Stimulated activated naive CD8-positive, alpha-beta T cell treated with anti-CD3 and anti-CD28 coated beads, Interleukin-15, amount 100 ng/mL, for 72 hours (primary cell): ENCODE results near the gene ZNF467.

Experiments
- ATAC-seq: fragments of 150-1000 bp; cut with Tn5 transposase; 2 replicates; pipeline ENCODE4 v1.10.0; 2021; ENCODE audit warnings: mild to moderate bottlenecking, moderate library complexity
- DNase-seq, 2 donors: peaks; one replicate each; pipeline ENCODE4 v3.0.0; 2021 to 2022
- H3K27ac Mint-ChIP-seq, 2 donors: one replicate each; pipeline ENCODE4 v1.8.0; 2022; ENCODE audit warnings: mild to moderate bottlenecking in 2 of 2, mixed read lengths in 2 of 2, moderate library complexity in 2 of 2
- H3K27me3 Mint-ChIP-seq: one replicate; pipeline ENCODE4 v1.8.0; 2022; ENCODE audit warnings: mixed read lengths
- H3K4me1 Mint-ChIP-seq: one replicate; pipeline ENCODE4 v1.8.0; 2022; ENCODE audit warnings: mild to moderate bottlenecking, mixed read lengths
- H3K4me3 Mint-ChIP-seq, 2 donors: one replicate each; pipeline ENCODE4 v1.8.0; 2022; ENCODE audit warnings: mild to moderate bottlenecking in 2 of 2, mixed read lengths in 2 of 2, moderate library complexity in 1 of 2
- H3K9me3 Mint-ChIP-seq, 2 donors: one replicate each; pipeline ENCODE4 v1.8.0; 2022; ENCODE audit warnings: mixed read lengths in 2 of 2

Gene ZNF467

DNA sequence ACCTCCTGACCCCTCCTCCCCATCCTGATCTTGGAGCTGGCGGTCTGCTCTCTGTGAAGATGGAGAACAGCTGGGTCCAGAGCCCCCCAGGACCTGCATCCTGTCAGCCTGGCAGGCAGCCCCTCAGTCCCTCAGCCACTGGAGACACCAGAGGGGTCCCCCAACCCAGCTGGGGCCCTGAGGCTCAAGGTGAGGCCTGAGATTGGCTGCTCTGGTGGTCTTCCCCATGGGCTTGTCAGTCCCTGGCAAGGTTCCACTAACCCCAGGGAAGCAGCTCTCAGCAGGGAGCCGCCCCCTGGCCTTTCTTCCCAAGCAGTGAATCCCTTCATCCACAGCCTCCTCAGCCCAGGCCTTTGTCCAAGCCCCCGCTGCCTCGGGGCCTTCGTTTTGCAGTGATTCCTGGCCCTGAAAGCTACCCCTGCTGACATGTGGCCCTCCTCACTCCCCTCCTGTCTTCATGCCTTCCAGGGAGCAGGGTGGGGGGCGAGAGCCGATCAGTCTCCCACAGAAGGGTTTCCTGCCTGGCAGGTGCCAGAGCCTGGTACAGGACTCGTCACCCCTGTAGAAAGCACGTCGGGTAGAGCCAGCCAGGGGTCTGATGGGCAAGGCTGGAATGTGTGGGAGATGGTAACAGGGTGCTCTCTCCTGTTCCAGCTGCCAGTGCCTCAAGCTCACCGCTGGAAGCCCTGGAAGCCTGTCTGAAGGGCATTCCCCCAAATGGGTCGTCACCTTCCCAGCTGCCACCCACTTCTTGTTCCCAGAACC, 48.5 kb downstream of the ZNF467 start:
- Mint-ChIP-seq H3K4me3 (no peak overlapping the region), H3K27ac (no peak overlapping the region), H3K27me3 (no peaks in the 10 kb centered on the region), H3K9me3 (no peaks in the 10 kb centered on the region), H3K4me1 (peaks cover 10% of the 10 kb centered on the region)
- no peak for DNase-seq
- no peak for ATAC-seq

DNA sequence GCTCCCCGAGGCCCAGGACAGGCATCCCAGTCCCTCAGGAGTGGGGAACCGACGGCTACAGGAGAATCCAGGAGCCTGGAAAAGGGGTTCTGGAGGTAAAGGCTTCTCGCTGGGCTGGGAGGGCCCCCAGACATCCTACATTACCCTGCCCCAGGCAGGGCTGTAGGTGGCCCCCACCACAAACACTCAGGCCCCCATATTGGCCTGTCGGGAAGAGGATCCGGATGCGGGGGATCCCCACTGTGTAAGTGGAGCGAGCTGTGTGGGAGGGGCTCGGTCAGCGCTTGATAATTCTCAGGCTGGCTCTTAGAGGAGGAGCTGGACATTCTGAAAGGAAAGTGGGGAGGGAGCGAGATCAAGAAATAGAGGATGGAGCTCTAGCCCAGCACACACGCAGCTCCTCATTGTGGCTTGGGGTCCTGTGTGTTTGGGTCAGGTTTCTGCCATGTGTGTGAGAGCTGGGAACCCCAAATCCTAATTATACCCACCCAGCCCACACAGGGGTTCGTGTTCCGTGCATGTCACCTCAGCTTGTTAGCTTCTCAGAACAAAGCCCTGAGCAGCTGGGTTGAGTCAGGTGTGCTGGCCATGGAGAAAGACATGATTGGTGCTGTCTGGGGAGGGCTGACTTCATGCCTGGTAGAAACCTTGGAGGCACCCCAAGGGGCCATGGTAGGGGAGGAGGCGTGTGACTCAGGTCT, 49.4 kb downstream of the ZNF467 start:
- H3K9me3 Mint-ChIP-seq = no peaks in the 10 kb centered on the region
- no peak for DNase-seq
- peaks cover 19% of the 10 kb centered on the region for H3K4me1 Mint-ChIP-seq
- H3K27me3 Mint-ChIP-seq = no peaks in the 10 kb centered on the region
- no peak overlapping the region for H3K4me3 Mint-ChIP-seq
- peak overlapping the region in 1 of 2 donors; percentile 90 for H3K27ac Mint-ChIP-seq
- no peak for ATAC-seq

DNA sequence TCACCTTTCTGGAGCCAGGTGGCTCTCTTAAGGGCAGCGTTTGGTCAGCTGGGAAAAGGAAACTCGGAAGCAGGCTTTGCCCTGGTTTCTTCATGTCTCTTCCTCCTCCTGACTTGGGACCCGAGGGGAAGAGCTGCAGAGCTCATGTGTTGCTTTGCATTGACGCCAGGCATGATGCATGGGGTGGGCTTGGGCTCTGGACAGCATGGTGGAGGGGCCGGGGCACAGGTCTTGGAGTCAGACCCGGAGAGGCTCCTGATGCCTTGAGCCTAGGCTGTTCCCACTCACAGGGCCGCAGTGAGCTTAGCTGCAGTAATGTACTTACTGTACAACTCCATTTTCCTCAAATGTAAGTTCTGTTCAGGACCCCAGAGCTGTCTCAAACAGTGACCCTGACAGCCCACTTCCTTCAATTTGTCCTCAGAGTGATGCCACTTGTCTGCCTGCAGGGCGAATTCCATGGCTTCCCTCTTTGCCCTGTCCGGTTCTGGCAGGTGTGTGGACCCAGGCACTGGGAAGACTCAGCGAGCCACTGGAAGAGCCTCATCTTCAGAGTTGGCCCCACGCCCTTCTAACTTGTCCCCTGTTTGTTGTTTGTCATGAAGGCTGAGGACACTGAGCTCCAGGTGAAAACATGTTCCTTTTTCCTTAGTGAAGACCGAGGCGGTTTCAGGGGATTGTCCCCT, 50.2 kb downstream of the ZNF467 start:
- ATAC-seq = no peak
- no peak overlapping the region for H3K4me3 Mint-ChIP-seq
- peak overlapping the region in 1 of 2 donors; percentile 90 for H3K27ac Mint-ChIP-seq
- H3K4me1 Mint-ChIP-seq = peaks cover 24% of the 10 kb centered on the region
- H3K27me3 Mint-ChIP-seq = no peaks in the 10 kb centered on the region
- DNase-seq = no peak
- no peaks in the 10 kb centered on the region for H3K9me3 Mint-ChIP-seq

DNA sequence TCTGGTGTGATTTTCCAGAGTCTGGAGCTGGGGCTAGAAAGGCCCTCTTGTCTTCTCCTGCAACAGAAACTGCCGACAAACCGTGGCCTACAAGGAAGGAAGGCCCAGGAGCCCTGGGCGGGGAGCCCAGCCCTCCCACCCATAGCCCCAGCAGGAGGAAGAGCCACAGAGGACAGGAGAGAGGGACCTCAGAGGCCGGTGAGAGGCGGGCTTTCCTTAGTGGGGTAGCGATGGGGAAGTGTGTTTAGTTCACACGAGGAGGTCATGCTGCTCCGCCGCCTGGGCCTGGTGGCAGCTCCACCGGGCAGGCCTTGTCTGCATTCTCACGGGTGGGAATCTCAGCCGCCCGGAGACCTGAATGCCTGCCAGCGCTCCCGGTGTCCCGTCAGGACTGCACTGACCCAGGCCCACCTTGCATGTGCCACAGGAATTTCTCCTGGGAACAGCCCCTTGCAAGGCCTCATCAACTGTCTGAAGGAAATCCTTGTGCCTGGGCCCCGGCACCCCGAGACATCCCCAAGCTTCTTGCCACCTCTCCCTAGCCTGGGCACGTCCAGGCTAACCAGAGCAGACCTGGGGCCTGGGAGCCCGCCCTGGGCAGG, 50.9 kb downstream of the ZNF467 start:
- no peak for DNase-seq
- Mint-ChIP-seq H3K9me3 (no peaks in the 10 kb centered on the region), H3K4me3 (no peak overlapping the region), H3K27me3 (no peaks in the 10 kb centered on the region), H3K4me1 (peaks cover 26% of the 10 kb centered on the region), H3K27ac (no peak overlapping the region)
- ATAC-seq = no peak

DNA sequence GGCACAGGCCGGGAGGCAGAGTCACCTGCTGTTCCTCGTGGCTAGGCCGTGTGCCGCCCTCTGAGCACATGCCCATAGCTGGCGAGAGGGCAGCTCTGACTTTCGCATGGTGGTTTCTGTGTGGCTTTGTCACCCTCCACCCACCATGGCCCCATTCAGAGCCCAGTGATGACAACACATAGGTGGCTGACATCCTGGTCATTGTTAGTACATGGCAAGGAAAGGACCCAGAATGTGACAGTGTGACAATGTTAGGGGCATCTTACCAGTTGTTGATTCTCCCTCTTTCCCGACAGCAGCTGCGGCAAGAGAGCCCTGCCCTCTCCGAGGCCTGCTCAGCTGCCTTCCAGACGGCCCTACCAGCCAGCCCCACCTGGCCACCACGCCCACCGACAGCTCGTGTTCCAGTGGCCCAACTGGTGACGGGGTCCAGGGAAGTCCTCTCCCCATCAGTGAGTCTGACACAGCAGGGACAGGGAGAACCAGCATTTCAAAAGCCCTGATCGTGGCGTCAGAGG, 52.2 kb downstream of the ZNF467 start:
- Mint-ChIP-seq H3K27ac (peak overlapping the region in 1 of 2 donors; percentile 66), H3K4me1 (peaks cover 39% of the 10 kb centered on the region), H3K9me3 (no peaks in the 10 kb centered on the region), H3K4me3 (no peak overlapping the region), H3K27me3 (no peaks in the 10 kb centered on the region)
- DNase-seq (no peak), ATAC-seq (no peak)

DNA sequence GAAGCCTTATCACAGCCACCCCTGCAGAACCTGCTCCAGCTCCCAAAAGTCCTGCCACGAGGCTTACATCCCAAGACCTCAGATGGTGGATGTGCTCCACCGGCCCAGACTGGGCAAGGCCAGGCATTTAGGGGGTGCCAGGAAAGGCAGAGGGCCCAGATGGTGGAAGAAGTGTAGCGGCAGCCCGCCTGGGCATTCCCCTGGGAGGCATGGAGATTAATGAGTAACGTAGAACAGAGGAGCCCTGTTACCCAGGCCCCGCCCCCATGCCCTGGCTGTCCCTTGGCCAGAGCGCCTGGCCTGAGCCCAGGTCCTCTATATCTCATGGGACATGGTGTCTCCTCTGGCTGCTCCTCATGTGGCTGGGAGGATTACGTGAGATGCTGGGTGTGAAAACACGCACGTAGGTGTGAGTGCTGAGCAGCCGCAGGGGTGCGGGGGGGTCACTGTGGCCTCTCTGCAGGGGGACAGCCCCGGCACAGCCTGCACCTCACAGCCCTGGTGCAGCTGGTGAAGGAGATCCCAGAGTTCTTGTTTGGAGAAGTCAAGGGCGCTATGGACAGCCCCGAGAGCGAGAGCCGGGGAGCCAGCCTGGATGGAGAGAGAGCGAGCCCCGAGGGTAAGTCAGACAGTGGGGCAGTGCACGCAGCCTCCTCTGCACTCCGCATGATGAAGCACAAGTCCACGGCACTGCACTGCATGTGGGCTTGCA, 52.9 kb downstream of the ZNF467 start:
- H3K27ac Mint-ChIP-seq = peak overlapping the region in 1 of 2 donors; percentile 65
- H3K9me3 Mint-ChIP-seq = no peaks in the 10 kb centered on the region
- H3K27me3 Mint-ChIP-seq = no peaks in the 10 kb centered on the region
- ATAC-seq (no peak), DNase-seq (no peak)
- no peak overlapping the region for H3K4me3 Mint-ChIP-seq
- H3K4me1 Mint-ChIP-seq = peaks cover 45% of the 10 kb centered on the region

DNA sequence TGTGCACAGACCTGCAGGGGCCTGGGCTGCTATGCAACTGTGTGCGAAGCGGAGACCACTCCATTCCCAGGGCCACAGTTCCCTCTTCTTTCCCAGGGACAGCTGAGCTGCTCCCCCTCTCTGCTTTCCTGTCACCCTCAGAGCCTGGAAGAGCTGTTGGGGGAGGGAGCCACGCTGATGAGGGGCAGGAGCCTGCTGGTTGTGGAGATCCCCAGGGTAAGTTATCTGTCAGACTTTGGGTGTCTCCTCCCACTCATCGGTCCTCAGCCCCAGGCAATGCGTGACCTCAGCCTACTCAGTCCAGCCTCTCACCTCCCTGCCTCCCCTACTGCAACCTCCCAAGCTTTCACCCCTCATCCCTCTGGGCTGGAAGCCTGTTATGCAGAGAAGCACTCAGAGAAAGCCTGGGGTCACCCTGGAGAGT, 53.5 kb downstream of the ZNF467 start:
- Mint-ChIP-seq H3K27ac (no peak overlapping the region), H3K9me3 (no peaks in the 10 kb centered on the region), H3K27me3 (no peaks in the 10 kb centered on the region), H3K4me3 (no peak overlapping the region), H3K4me1 (peaks cover 51% of the 10 kb centered on the region)
- ATAC-seq = peak; percentile 22
- no peak for DNase-seq

DNA sequence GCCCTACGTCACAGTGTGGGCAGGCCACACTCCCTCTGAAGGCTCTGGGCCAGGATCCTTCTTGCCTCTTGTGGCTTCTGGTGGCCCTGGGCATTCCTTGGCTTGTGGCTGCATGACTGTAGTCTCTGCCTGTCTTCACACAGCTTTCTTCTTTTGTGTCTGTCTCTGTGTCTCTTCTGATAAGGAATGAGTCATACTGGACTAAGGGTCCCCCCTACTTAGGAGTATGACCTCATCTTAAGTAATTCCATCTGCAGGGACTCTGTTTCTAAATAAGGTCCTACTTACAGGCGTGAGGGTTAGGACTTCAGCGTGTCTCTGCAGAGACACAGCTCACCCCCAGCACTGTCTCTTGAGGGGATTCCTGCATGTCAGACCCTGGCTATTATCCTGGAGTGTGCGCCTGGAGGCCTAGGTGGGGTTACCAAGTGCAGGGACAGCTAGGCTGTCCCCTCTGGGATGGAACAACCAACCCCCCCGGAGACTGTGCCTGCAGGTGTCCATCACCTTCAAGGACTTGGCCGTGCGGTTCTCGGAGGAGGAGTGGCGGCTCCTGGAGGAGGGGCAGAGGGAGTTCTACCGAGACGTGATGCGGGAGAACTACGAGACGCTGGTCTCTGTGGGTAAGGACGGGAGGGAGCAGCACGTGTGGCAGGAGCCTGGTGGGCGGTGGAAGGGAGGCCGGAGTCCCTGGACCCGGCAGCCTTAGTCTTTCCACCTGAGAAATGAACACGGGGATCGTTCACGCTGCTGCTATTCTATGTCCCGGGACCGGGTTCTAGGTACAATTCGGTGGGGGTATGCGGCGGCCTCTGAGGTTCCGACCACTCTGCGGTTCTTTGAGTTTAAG, 54.1 kb downstream of the ZNF467 start:
- DNase-seq (no peak), ATAC-seq (no peak)
- Mint-ChIP-seq H3K27me3 (no peaks in the 10 kb centered on the region), H3K27ac (no peak overlapping the region), H3K4me1 (peaks cover 53% of the 10 kb centered on the region), H3K4me3 (no peak overlapping the region), H3K9me3 (no peaks in the 10 kb centered on the region)

DNA sequence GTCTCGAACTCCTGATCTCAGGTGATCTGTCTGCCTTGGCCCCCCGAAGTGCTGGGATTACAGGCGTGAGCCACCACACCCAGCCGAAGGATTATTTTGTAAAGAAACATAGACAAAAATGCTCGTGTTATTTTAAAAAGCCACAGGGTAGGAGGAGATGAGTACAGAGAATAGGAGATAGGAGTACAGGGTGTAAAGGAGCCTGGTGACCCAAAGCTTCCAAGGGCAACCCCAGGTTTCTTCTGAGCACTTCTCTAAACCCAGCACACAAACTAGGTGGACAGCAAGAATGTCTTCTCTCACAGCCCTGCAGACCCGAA, 54.7 kb downstream of the ZNF467 start:
- Mint-ChIP-seq H3K4me3 (no peak overlapping the region), H3K27me3 (no peaks in the 10 kb centered on the region), H3K9me3 (no peaks in the 10 kb centered on the region), H3K4me1 (peaks cover 59% of the 10 kb centered on the region), H3K27ac (no peak overlapping the region)
- DNase-seq (no peak), ATAC-seq (no peak)

DNA sequence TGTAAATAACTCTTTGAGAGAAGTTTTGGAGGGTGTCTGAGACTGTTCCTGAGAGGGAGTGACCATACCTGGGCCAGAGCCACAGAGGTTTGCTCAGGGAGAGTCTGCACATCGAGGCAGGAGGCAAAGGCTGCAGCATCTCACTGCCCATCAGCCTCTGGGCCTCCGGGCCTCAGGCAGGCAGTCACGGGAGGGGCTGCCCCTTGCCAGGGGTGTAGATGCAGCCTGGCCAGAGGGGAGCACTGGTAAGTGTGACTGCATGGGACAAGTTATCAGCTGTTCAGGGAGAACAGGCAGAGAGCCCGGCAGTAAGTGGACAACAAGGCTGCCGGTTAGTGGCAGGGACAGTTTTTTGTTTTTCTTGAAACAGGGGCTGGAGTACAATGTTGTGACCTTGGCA, 55.9 kb downstream of the ZNF467 start:
- Mint-ChIP-seq H3K4me3 (no peak overlapping the region), H3K27me3 (peaks cover 8% of the 10 kb centered on the region), H3K9me3 (peaks cover 0 to 9% of the 10 kb centered on the region in 2 donors), H3K27ac (no peak overlapping the region), H3K4me1 (peaks cover 69% of the 10 kb centered on the region)
- ATAC-seq (no peak), DNase-seq (no peak)

DNA sequence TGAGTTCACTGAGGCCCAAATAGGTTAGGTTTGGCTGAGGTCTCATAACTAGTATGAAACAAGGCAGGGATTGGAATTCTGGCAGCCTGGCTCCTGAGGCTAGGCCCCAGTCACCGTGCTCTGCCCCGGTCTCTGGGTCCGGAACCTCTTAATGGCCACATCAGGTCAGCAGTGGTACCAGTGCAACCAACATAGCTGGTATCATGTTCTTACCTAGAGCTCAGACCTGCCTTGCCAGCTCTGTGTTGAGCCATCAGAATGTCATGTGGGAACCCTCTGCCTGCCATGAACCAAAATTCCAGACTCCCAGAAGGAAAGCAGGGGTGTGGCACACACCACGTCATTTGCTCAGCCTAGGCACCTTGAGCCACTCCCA, 56.5 kb downstream of the ZNF467 start:
- H3K27ac Mint-ChIP-seq = no peak overlapping the region
- peaks cover 69% of the 10 kb centered on the region for H3K4me1 Mint-ChIP-seq
- peaks cover under 1 to 10% of the 10 kb centered on the region in 2 donors for H3K9me3 Mint-ChIP-seq
- H3K4me3 Mint-ChIP-seq = no peak overlapping the region
- DNase-seq (no peak), ATAC-seq (no peak)
- peaks cover 8% of the 10 kb centered on the region for H3K27me3 Mint-ChIP-seq

DNA sequence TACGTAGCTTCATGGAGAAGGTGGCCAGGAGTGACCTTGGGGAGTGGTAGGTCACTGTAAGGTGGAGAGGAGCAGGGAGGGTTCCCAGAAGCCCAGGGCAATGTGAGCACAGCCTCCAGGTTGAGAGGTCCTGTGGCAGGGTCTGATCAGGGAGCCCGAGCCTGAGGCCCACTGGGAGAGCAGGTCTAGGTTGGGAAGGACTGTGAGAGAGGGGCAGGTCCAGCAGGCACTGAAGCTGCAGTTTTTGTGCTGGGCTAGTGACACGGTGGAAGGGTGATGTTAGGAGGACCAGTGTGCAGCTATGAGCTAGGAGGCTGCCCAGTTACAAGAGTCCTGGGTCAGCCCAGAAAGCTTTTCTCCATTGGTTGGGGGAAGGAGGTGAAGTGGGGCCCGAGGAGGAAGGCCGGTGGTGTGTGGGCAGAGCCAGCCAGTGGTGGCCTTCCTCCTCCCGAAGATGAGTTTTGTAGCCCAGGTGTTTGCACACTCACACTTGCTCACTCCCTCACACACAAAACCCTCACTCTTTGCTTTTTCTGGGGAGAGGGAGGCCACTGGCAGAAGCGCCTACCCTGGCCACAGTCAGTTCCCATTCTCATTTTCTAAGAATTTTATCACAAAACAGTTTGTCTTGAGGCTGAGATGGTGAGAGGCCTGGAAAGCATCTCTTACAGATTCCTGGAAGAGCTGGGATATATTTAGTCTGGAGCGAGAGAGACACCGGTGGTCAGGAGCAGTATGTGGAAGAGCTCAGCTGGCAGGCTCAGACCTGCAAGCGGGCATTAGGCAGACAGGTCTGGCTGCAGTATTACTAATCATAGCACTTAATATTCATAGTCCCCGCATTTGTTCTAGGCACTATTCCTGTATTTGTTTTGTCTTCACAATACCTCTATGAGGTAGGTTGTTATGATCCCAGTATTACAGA, 57.1 kb downstream of the ZNF467 start:
- H3K27me3 Mint-ChIP-seq = peaks cover 8% of the 10 kb centered on the region
- peaks cover 69% of the 10 kb centered on the region for H3K4me1 Mint-ChIP-seq
- peak overlapping the region in 1 of 2 donors; percentile 22 for H3K27ac Mint-ChIP-seq
- ATAC-seq = no peak
- DNase-seq = no peak
- peak overlapping the region; percentile 87 for H3K4me3 Mint-ChIP-seq
- peaks cover 7 to 16% of the 10 kb centered on the region in 2 donors for H3K9me3 Mint-ChIP-seq

DNA sequence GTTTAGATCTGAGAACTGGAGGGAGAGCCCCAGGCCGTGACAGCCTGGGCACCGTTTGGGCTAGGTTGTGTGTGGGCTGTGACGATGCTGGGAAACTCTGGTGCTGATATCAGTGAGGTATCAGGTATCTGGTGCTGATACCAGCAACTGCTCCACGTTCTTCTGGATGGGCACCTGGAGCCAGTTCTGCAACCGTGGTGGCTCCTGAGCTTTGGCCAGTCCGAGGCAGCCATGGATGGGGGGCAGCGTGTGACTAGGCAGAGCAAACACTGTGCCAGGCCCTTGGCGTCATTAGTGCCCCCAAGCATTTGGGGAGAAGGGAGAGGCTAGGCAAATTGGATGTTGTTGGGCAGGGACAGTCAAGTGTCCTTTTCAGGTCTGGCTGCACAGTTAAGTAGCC, 57.9 kb downstream of the ZNF467 start:
- Mint-ChIP-seq H3K4me3 (peak overlapping the region; percentile 87), H3K27ac (peak overlapping the region; percentile 68 to 94), H3K9me3 (peaks cover 12 to 23% of the 10 kb centered on the region in 2 donors), H3K27me3 (peaks cover 8% of the 10 kb centered on the region), H3K4me1 (peaks cover 66% of the 10 kb centered on the region)
- DNase-seq (no peak), ATAC-seq (peak; percentile 4)
